A673 (cell line): Measurements from ENCODE around the gene LRCH1.

Experiments
- EZH2 ChIP-seq: fragments of 200-600 bp; sonication (generic); IDR thresholded peaks from 2 replicates; pipeline ENCODE4 v1.6.1; 2017; ENCODE audit warnings: borderline replicate concordance, low read depth, mild to moderate bottlenecking, mixed read lengths, antibody characterized with exemption, low read length; ENCODE audit not compliant: poor library complexity, severe bottlenecking
- TF ChIP-seq, protein P1 (sequence below): fragments of 300-800, 200-600 bp; sonication (generic); conservative IDR thresholded peaks from 2 replicates; pipeline ENCODE4 v1.5.1; 2017; ENCODE audit warnings: low read depth, mild to moderate bottlenecking, antibody characterized with exemption, low read length, moderate library complexity, mixed read lengths

DNA sequence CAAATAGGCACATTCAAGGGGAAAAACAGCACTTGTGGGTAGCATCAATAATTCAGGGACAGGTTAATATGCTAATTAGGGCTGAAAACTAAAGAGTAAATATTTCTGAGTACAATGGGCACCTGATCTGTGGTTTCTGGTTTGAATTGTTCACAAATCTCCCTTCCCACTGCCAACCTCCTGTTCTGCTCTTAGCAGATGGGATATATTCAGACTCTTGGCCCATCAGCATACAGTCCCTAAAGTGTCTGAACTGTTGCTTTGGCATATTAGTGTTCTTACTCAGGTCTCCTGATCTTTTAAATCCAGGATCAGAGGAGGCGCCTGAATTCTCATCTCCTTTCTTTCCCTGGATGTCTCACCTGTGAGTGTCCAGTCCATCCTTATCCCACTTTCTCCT, 8.2 kb upstream of the LRCH1 start:
- TF ChIP-seq, protein P1, sequence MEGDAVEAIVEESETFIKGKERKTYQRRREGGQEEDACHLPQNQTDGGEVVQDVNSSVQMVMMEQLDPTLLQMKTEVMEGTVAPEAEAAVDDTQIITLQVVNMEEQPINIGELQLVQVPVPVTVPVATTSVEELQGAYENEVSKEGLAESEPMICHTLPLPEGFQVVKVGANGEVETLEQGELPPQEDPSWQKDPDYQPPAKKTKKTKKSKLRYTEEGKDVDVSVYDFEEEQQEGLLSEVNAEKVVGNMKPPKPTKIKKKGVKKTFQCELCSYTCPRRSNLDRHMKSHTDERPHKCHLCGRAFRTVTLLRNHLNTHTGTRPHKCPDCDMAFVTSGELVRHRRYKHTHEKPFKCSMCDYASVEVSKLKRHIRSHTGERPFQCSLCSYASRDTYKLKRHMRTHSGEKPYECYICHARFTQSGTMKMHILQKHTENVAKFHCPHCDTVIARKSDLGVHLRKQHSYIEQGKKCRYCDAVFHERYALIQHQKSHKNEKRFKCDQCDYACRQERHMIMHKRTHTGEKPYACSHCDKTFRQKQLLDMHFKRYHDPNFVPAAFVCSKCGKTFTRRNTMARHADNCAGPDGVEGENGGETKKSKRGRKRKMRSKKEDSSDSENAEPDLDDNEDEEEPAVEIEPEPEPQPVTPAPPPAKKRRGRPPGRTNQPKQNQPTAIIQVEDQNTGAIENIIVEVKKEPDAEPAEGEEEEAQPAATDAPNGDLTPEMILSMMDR = no peak
- TF ChIP-seq EZH2 = no peak
